Medulla oblongata (tissue), 1 donor: ENCODE measurements around the gene MLIP.
A peak's percentile ranks its signal among the peaks of the same experiment; 100 is the strongest.

Source experiments
- DNase-seq: peaks from one replicate; pipeline ENCODE4 v3.0.0-alpha.2; 2015; ENCODE audit errors: extremely low spot score

The MLIP gene

GRCh38 chr6:54097753-54098152 is 13.5 kb upstream of the MLIP start:
- DNase-seq = no peak

- DNase-seq = no peak
Observed at GRCh38 chr6:54098450-54099044, 12.7 kb upstream of the MLIP start.

- DNase-seq = no peak
Observed at GRCh38 chr6:54099225-54099624, 12.0 kb upstream of the MLIP start.

GRCh38 chr6:54100411-54101006 is 10.7 kb upstream of the MLIP start:
- DNase-seq = no peak

- DNase-seq = no peak
Observed at GRCh38 chr6:54102238-54102637, 9.0 kb upstream of the MLIP start.

GRCh38 chr6:54103497-54103896 is 7.7 kb upstream of the MLIP start:
- no peak for DNase-seq

GRCh38 chr6:54106727-54107126 is 4.5 kb upstream of the MLIP start:
- DNase-seq = no peak

- DNase-seq = no peak
Observed at GRCh38 chr6:54107470-54108090, 3.7 kb upstream of the MLIP start.

GRCh38 chr6:54108271-54108670 is 3.0 kb upstream of the MLIP start:
- no peak for DNase-seq

- no peak for DNase-seq
Observed at GRCh38 chr6:54109586-54109985, 1.7 kb upstream of the MLIP start.

- no peak for DNase-seq
Observed at GRCh38 chr6:54112151-54112650, 958 bp downstream of the MLIP start.

- no peak for DNase-seq
Observed at GRCh38 chr6:54114991-54115390, 3.7 kb downstream of the MLIP start.

GRCh38 chr6:54115966-54116365 is 4.7 kb downstream of the MLIP start:
- no peak for DNase-seq

- DNase-seq = no peak
Observed at GRCh38 chr6:54118117-54118516, 6.9 kb downstream of the MLIP start.

- no peak for DNase-seq
Observed at GRCh38 chr6:54125493-54125892, 14.2 kb downstream of the MLIP start.

GRCh38 chr6:54130179-54130578 is 18.9 kb downstream of the MLIP start:
- no peak for DNase-seq

- no peak for DNase-seq
Observed at GRCh38 chr6:54132587-54132986, 21.3 kb downstream of the MLIP start.

GRCh38 chr6:54133186-54133585 is 21.9 kb downstream of the MLIP start:
- DNase-seq = no peak

- DNase-seq = no peak
Observed at GRCh38 chr6:54134935-54135334, 23.7 kb downstream of the MLIP start.

- DNase-seq = peak; percentile 6
Observed at GRCh38 chr6:54135665-54136369, 24.6 kb downstream of the MLIP start.

- no peak for DNase-seq
Observed at GRCh38 chr6:54138795-54139194, 27.6 kb downstream of the MLIP start.

GRCh38 chr6:54140811-54141210 is 29.6 kb downstream of the MLIP start:
- DNase-seq = no peak
